Neuron (in vitro differentiated cells): ENCODE measurements around the gene ABHD10.

ENCODE experiments used
- H2AFZ ChIP-seq: one replicate; pipeline ENCODE4 v1.6.1; 2013; ENCODE audit warnings: low read depth, mild to moderate bottlenecking, inconsistent platforms, low read length, moderate library complexity
- H3K27me3 ChIP-seq: one replicate; pipeline ENCODE4 v1.6.1; 2013; ENCODE audit warnings: low read length; ENCODE audit not compliant: insufficient read depth
- H3K36me3 ChIP-seq: one replicate; pipeline ENCODE4 v1.6.1; 2013; ENCODE audit warnings: low read length; ENCODE audit not compliant: insufficient read depth
- H3K4me1 ChIP-seq: one replicate; pipeline ENCODE4 v1.6.1; 2013; ENCODE audit warnings: low read length; ENCODE audit not compliant: insufficient read depth
- H3K4me3 ChIP-seq: 2 replicates; pipeline ENCODE4 v1.5.1; 2013; ENCODE audit warnings: mild to moderate bottlenecking, low read length, moderate library complexity
- H3K9me3 ChIP-seq: one replicate; pipeline ENCODE4 v1.6.1; 2013; ENCODE audit warnings: low read length

Gene ABHD10

GRCh38 chr3:111952086-111952485 lies 26.7 kb upstream of the ABHD10 start:
- Histone ChIP-seq H2AFZ (no peak overlapping the region), H3K36me3 (no peaks in the 10 kb centered on the region), H3K4me3 (no peak overlapping the region), H3K9me3 (no peaks in the 10 kb centered on the region), H3K27me3 (no peaks in the 10 kb centered on the region), H3K4me1 (peaks cover 15% of the 10 kb centered on the region)

DNA sequence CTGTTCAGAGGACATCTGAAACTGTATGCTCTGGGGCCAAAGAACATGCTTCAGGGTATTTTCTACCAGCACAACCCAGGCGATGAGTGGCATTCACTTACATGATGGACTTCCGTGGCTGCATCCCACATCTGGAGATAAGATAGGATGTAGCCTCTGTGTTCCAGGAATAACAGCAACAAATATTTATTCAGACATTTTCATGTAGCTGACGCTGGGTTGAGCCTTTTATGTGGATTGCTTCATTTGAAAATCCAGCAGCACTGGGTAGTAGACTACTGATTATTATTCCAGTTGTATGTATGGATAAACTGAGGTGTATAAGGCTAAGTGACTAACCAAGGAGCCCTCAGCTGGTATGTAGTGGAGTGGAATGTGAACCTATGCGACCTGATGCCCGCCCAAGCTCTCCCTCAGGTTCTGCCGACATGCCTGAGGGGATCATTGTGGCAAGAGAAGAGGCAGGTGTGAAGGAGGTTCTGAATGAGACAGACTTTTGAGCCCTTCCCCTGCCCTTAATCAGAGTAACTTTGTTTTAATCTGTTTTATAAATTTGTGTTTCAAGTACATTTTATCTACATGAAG lies 25.9 kb upstream of the ABHD10 start:
- H2AFZ ChIP-seq = no peak overlapping the region
- H3K27me3 ChIP-seq = no peaks in the 10 kb centered on the region
- no peaks in the 10 kb centered on the region for H3K9me3 ChIP-seq
- no peak overlapping the region for H3K4me3 ChIP-seq
- no peaks in the 10 kb centered on the region for H3K36me3 ChIP-seq
- peaks cover 19% of the 10 kb centered on the region for H3K4me1 ChIP-seq

GRCh38 chr3:111954228-111954990 lies 24.4 kb upstream of the ABHD10 start:
- Histone ChIP-seq H3K9me3 (no peaks in the 10 kb centered on the region), H3K27me3 (no peaks in the 10 kb centered on the region), H2AFZ (no peak overlapping the region), H3K36me3 (no peaks in the 10 kb centered on the region), H3K4me1 (peaks cover 32% of the 10 kb centered on the region), H3K4me3 (no peak overlapping the region)

DNA sequence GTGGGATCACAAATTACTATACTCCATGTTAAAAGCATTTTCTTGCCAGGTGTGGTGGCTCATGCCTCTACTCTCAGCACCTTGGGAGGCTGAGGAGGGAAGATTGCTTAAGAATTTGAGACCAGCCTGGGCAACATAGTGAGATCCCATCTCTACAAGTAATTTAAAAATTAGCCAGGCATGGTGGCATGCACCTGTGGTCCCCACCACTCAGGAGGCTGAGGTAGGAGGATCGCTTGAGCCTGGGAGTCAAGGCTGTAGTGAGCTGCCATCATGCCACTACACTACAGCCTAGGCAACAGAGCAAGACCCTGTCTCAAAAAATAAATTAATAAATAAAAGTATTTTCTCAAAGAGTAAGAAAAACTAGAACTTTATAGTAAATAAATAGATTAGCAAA lies 22.9 kb upstream of the ABHD10 start:
- H3K9me3 ChIP-seq = no peaks in the 10 kb centered on the region
- H3K27me3 ChIP-seq = no peaks in the 10 kb centered on the region
- no peak overlapping the region for H2AFZ ChIP-seq
- no peaks in the 10 kb centered on the region for H3K36me3 ChIP-seq
- H3K4me1 ChIP-seq = peaks cover 32% of the 10 kb centered on the region
- H3K4me3 ChIP-seq = no peak overlapping the region

- Histone ChIP-seq H3K4me1 (peaks cover 33% of the 10 kb centered on the region), H3K27me3 (no peaks in the 10 kb centered on the region), H3K36me3 (no peaks in the 10 kb centered on the region), H2AFZ (no peak overlapping the region), H3K4me3 (no peak overlapping the region), H3K9me3 (no peaks in the 10 kb centered on the region)
These were observed 22.4 kb upstream of the ABHD10 start for GRCh38 chr3:111956449-111956848.

GRCh38 chr3:111956995-111957734 lies 21.7 kb upstream of the ABHD10 start:
- no peaks in the 10 kb centered on the region for H3K27me3 ChIP-seq
- H3K36me3 ChIP-seq = no peaks in the 10 kb centered on the region
- peaks cover 40% of the 10 kb centered on the region for H3K4me1 ChIP-seq
- no peaks in the 10 kb centered on the region for H3K9me3 ChIP-seq
- H2AFZ ChIP-seq = no peak overlapping the region
- H3K4me3 ChIP-seq = no peak overlapping the region

DNA sequence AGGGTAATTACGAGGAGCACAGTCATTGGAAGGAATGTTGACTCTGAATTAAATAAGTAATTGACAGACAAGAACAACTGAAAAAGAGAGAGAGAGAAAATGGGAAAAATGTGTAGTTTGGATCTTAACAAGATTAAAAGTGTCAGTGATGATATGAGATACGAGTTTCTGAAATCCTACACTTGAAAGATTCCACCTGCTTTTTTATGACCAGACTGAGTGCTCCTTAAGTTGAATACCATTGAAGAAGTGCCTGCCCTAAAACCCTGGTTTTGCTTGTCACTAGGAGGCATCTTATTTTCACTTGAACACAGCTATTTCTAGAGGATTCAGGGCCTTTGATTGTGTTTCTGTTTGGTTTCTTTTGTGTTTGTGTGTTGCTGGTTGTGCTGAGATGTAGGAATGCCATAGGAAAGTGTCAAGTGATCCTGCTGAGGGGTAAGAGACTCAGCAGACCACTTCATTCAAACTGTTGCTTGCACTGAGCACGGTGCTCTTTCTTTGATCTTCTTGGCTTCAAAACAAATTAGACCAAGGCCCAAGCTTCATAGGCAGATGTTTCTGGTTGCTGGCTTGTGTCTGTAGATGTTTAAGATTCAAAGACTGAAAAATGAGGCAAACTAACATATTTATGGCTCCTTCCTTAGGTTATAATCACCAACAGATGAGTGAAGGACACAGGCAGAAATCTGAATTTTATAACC lies 17.2 kb upstream of the ABHD10 start:
- Histone ChIP-seq H3K4me3 (no peak overlapping the region), H3K27me3 (no peaks in the 10 kb centered on the region), H3K4me1 (peaks cover 34% of the 10 kb centered on the region), H3K36me3 (no peaks in the 10 kb centered on the region), H3K9me3 (no peaks in the 10 kb centered on the region), H2AFZ (no peak overlapping the region)

GRCh38 chr3:111963424-111963823 lies 15.4 kb upstream of the ABHD10 start:
- Histone ChIP-seq H3K27me3 (no peaks in the 10 kb centered on the region), H3K36me3 (no peaks in the 10 kb centered on the region), H3K4me1 (peaks cover 19% of the 10 kb centered on the region), H3K9me3 (no peaks in the 10 kb centered on the region), H2AFZ (no peak overlapping the region), H3K4me3 (no peak overlapping the region)

DNA sequence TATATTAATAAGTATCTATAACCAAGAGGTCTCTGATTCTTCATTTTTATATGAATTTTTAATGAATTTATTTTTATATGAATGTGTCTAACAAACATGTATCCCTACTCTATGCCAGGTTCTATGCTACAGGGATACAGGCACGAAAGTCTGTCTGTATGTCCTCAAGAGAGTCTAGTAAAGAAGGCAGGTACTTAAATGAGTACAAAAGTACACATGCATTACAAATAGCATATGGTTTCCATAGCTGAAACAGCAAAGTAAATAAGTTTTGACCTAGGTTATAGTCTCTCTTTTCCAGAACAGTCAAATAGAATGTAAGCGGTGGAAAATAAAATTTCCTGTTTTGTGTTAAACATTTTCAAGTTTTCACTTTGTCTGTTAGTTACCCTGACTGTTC lies 13.3 kb upstream of the ABHD10 start:
- Histone ChIP-seq H3K9me3 (no peaks in the 10 kb centered on the region), H3K4me1 (peaks cover 11% of the 10 kb centered on the region), H3K36me3 (no peaks in the 10 kb centered on the region), H3K4me3 (no peak overlapping the region), H2AFZ (no peak overlapping the region), H3K27me3 (no peaks in the 10 kb centered on the region)

- H3K9me3 ChIP-seq = no peaks in the 10 kb centered on the region
- H3K27me3 ChIP-seq = no peaks in the 10 kb centered on the region
- H3K4me1 ChIP-seq = peaks cover 17% of the 10 kb centered on the region
- H3K4me3 ChIP-seq = no peak overlapping the region
- no peaks in the 10 kb centered on the region for H3K36me3 ChIP-seq
- H2AFZ ChIP-seq = no peak overlapping the region
These were observed 11.8 kb upstream of the ABHD10 start for GRCh38 chr3:111967068-111967467.

GRCh38 chr3:111967651-111968274 lies 11.1 kb upstream of the ABHD10 start:
- Histone ChIP-seq H3K27me3 (no peaks in the 10 kb centered on the region), H3K36me3 (no peaks in the 10 kb centered on the region), H2AFZ (no peak overlapping the region), H3K9me3 (no peaks in the 10 kb centered on the region), H3K4me1 (peaks cover 18% of the 10 kb centered on the region), H3K4me3 (no peak overlapping the region)

DNA sequence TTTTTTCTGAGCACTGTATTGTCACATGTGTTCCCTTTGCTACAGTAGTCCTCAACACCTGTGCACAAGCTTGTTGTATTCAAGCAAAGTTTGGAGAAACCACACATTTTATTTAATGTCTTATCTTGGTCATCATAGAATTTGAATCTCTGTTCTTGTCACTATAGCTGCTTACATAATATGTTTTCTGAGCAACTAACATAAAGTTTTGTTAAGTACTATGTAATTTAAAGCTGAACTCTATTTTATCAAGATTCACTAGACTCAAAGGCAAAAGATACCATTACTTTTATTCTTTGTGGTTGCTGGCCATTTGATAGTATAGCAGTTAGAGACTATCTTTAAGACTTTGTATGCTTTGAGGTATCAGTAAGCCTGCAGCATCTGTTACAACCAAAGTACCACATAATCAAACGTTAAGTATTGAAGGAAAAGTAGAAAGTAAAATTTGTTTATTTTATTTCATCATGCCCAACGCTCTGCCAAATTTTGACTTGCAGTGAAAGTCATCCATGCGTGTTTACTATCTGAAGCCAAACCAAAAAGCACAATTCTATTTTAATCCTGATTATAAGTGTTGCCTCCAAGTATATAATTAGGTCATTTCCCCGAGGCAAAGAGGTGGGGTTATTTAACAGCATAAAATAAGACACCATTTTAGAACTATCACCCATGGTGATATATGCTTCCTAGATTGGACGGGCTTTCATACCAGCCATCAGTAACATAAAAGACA lies 10.3 kb upstream of the ABHD10 start:
- no peaks in the 10 kb centered on the region for H3K36me3 ChIP-seq

More for the DNA sequence above, 10.3 kb upstream of the ABHD10 start:
- no peaks in the 10 kb centered on the region for H3K27me3 ChIP-seq
- H3K4me1 ChIP-seq = peaks cover 18% of the 10 kb centered on the region
- H2AFZ ChIP-seq = no peak overlapping the region
- no peaks in the 10 kb centered on the region for H3K9me3 ChIP-seq
- no peak overlapping the region for H3K4me3 ChIP-seq
